GM12878 (cell line): Measurements from ENCODE around the gene ABCB9. TPM values are rescaled to one million over a fixed set of nuclear protein-coding genes. Genes with fewer than 3 reads are reported as not detected.

Experiments
- ATF2 ChIP-seq: IDR thresholded peaks from 2 replicates; pipeline ENCODE4 v1.6.1; 2012; ENCODE audit warnings: low read length, inconsistent platforms
- BHLHE40 ChIP-seq, 2 experiments: fragments of 450-650 bp in 1 of 2; IDR thresholded peaks; 2 replicates each; pipeline ENCODE4 v1.6.1; 2011 to 2017; ENCODE audit warnings: low read depth in 2 of 2, borderline replicate concordance in 1 of 2, improper control_type of control experiment in 1 of 2, low read length in 1 of 2, mild to moderate bottlenecking in 1 of 2
- CBX3 ChIP-seq: fragments of 200-600 bp; sonication (generic); IDR thresholded peaks from 2 replicates; pipeline ENCODE4 v1.6.1; 2016; ENCODE audit warnings: low read depth, borderline replicate concordance
- DPF2 ChIP-seq: fragments of 450-650 bp; IDR thresholded peaks from 2 replicates; pipeline ENCODE4 v1.6.1; 2017; ENCODE audit warnings: mild to moderate bottlenecking
- MEF2B ChIP-seq: fragments of 450-650 bp; IDR thresholded peaks from 2 replicates; pipeline ENCODE4 v1.6.1; 2018; ENCODE audit warnings: mild to moderate bottlenecking, moderate library complexity; ENCODE audit not compliant: partially characterized antibody, poor library complexity, severe bottlenecking
- MTA2 ChIP-seq: fragments of 450-650 bp; IDR thresholded peaks from 2 replicates; pipeline ENCODE4 v1.6.1; 2016; ENCODE audit warnings: low read depth, mild to moderate bottlenecking, moderate library complexity
- NBN ChIP-seq: fragments of 450-650 bp; IDR thresholded peaks from 2 replicates; pipeline ENCODE4 v1.6.1; 2016
- NFYB ChIP-seq: IDR thresholded peaks from 2 replicates; pipeline ENCODE4 v1.6.1; 2011; ENCODE audit warnings: low read depth, mild to moderate bottlenecking, low read length, improper control_type of control experiment, moderate library complexity; ENCODE audit not compliant: insufficient read depth
- NR2C1 ChIP-seq: fragments of 450-650 bp; IDR thresholded peaks from 2 replicates; pipeline ENCODE4 v1.6.1; 2017; ENCODE audit warnings: antibody characterized with exemption, mild to moderate bottlenecking, moderate library complexity
- PAX5 ChIP-seq: IDR thresholded peaks from 2 replicates; pipeline ENCODE4 v1.6.1; 2011; ENCODE audit warnings: low read depth, low read length, borderline replicate concordance
- PBX3 ChIP-seq: IDR thresholded peaks from 2 replicates; pipeline ENCODE4 v1.6.1; 2011; ENCODE audit warnings: mild to moderate bottlenecking, low read depth, low read length, moderate library complexity; ENCODE audit not compliant: insufficient replicate concordance
- RAD21 ChIP-seq: IDR thresholded peaks from 2 replicates; pipeline ENCODE4 v1.6.1; 2011; ENCODE audit warnings: mild to moderate bottlenecking, low read depth, low read length, moderate library complexity; ENCODE audit not compliant: insufficient read depth
- RAD51 ChIP-seq: fragments of 450-650 bp; IDR thresholded peaks from 2 replicates; pipeline ENCODE4 v1.6.1; 2016; ENCODE audit warnings: moderate library complexity, mild to moderate bottlenecking, inconsistent platforms
- RB1 ChIP-seq: fragments of 450-650 bp; formaldehyde crosslinking; IDR thresholded peaks from 2 replicates; pipeline ENCODE4 v1.6.1; 2017; ENCODE audit warnings: mild to moderate bottlenecking, borderline replicate concordance
- RELB ChIP-seq: fragments of 450-650 bp; IDR thresholded peaks from 2 replicates; pipeline ENCODE4 v1.6.1; 2017; ENCODE audit warnings: low read depth, mild to moderate bottlenecking, moderate library complexity
- SKIL ChIP-seq: fragments of 450-650 bp; IDR thresholded peaks from 2 replicates; pipeline ENCODE4 v1.6.1; 2017; ENCODE audit warnings: mild to moderate bottlenecking, low read depth, inconsistent platforms; ENCODE audit not compliant: poor library complexity, severe bottlenecking
- SMAD5 ChIP-seq: IDR thresholded peaks from 2 replicates; pipeline ENCODE4 v1.6.1; 2016; ENCODE audit warnings: antibody characterized with exemption, low read depth
- SREBF1 ChIP-seq: IDR thresholded peaks from 2 replicates; pipeline ENCODE4 v1.6.1; 2012; ENCODE audit warnings: mild to moderate bottlenecking, low read length
- TAF1 ChIP-seq: IDR thresholded peaks from 2 replicates; pipeline ENCODE4 v1.6.1; 2011; ENCODE audit warnings: mild to moderate bottlenecking, low read depth, low read length, borderline replicate concordance
- USF1 ChIP-seq: IDR thresholded peaks from 2 replicates; pipeline ENCODE4 v1.6.1; 2011; ENCODE audit warnings: borderline replicate concordance, low read depth, mild to moderate bottlenecking, moderate library complexity, mixed read lengths, low read length; ENCODE audit not compliant: insufficient read depth; ENCODE audit errors: extremely low read length
- YBX1 ChIP-seq: fragments of 450-650 bp; IDR thresholded peaks from 2 replicates; pipeline ENCODE4 v1.6.1; 2016; ENCODE audit warnings: antibody characterized with exemption
- polyA plus RNA-seq, 11 experiments: library from polyadenylated mRNA; depleted of rRNA in 4 of 11; unstranded in 6 of 11; stranded (reverse) in 5 of 11; fragments of >200 nt; fragmentation: Nextera tagmentation in 4 of 11; fragmentation: Illumina TruSeq in 1 of 11; extraction: Ambion mirVana in 4 of 11; extraction: Trizol in 1 of 11; gene quantifications; 1 replicate in 1 of 11; 2 replicates in 10 of 11; pipeline versions ENCODE4 v1.2.1 to v1.2.3, GENCODE V29; 2011 to 2016; ENCODE audit warnings: inconsistent platforms in 2 of 11, missing spikeins in 2 of 11, low read depth in 1 of 11
- total RNA-seq, 4 experiments: library from RNA; depleted of rRNA in 3 of 4; stranded (reverse); fragments of >200 nt in 3 of 4; fragmentation: Illumina TruSeq in 1 of 4; extraction: Trizol in 1 of 4; gene quantifications; 2 replicates each; pipeline versions ENCODE4 v1.2.1 to v1.2.3, GENCODE V29; 2013 to 2021

Gene ABCB9
- total and polyA plus RNA-seq, 10 of the 15 experiments (the other 5 are each of a cell fraction or from before 2014, with no cell fraction given): 0.37 to 4.9 (median 3.1) TPM

- TF ChIP-seq USF1 (no peak), SREBF1 (no peak), YBX1 (no peak), ATF2 (no peak), NFYB (no peak), BHLHE40 (IDR thresholded peaks at IDR 0.05; ENCODE audit: borderline replicate concordance in 1 of 2, low read depth in 2 of 2, low read length in 1 of 2) (peak in 1 of 2 experiments; percentile 29; a peak in 1 of 4 replicates), MTA2 (peak; percentile 65; the same call in 1 of the 2 replicates), DPF2 (no peak), MEF2B (no peak), NBN (peak; percentile 20; the same call in 1 of the 2 replicates), RAD21 (no peak), CBX3 (no peak), RAD51 (no peak), NR2C1 (no peak), PAX5 (no peak), RB1 (no peak), PBX3 (no peak), SMAD5 (no peak), TAF1 (no peak), SKIL (no peak), RELB (peak; percentile 46; the same call in 1 of the 2 replicates)
These were observed 74.4 kb downstream of the ABCB9 start (continued) for GRCh38 chr12:122891661-122892525.
